ENCODE results near the gene EEF2K. TPM values are rescaled to one million over a fixed set of nuclear protein-coding genes. Genes with fewer than 3 reads are reported as not detected.

The EEF2K gene
- total and polyA plus RNA-seq, 12 donors: 4.9 to 28.3 (median 16.6) TPM

GRCh38 chr16:22322021-22322471, 116.0 kb downstream of the EEF2K start:
- 50 to 57% (median 53%) methylated on average over 6 to 11 of the region's 11 CpGs; no CpG with 5 or more reads in 1 of the 4 donors for WGBS, 4 donors
- DNase-seq: peak in 3 of 7 donors; percentile 38 to 59 (median 51)
- H3K27ac ChIP-seq: no peak overlapping the region
- no peak overlapping the region for H3K4me3 ChIP-seq
- TF ChIP-seq CTCF (IDR thresholded peaks at IDR 0.05): no peak
- intact Hi-C loops (cut with DNase I): loop anchor here in 1 of 2 donors (10.0 kb wide), 1 partner anchor 1167 kb away; the partner anchor contains the start of genes DNAH3 and LDAF1
- no peaks in the 10 kb centered on the region for H3K9me3 ChIP-seq (replicated peaks in 1 of 3)
- H3K4me1 ChIP-seq (replicated peaks in 1 of 2): peaks cover 9 to 17% of the 10 kb centered on the region in 2 donors
- H3K36me3 ChIP-seq (replicated peaks in 1 of 2): peaks cover 0 to 67% of the 10 kb centered on the region in 2 donors
- no peaks in the 10 kb centered on the region for H3K27me3 ChIP-seq

- TF ChIP-seq POLR2A (IDR thresholded peaks at IDR 0.05) (no peak), CTCF (IDR thresholded peaks at IDR 0.05) (no peak)
- no peak overlapping the region for H3K27ac ChIP-seq
- peaks cover 9 to 17% of the 10 kb centered on the region in 2 donors for H3K4me1 ChIP-seq (replicated peaks in 1 of 2)
- H3K4me3 ChIP-seq: no peak overlapping the region
- DNase-seq: no peak
- intact Hi-C loops (cut with DNase I): loop anchor here in 1 of 2 donors (10.0 kb wide), 1 partner anchor 1168 kb away; the partner anchor contains the start of genes DNAH3 and LDAF1
- no peaks in the 10 kb centered on the region for H3K27me3 ChIP-seq
- H3K9me3 ChIP-seq (replicated peaks in 1 of 3): no peaks in the 10 kb centered on the region
- 87 to 95% (median 89%) methylated on average over 13 to 17 of the region's 17 CpGs for WGBS, 4 donors
- H3K36me3 ChIP-seq (replicated peaks in 1 of 2): peaks cover 0 to 67% of the 10 kb centered on the region in 2 donors
Observed at GRCh38 chr16:22322741-22323140, 116.7 kb downstream of the EEF2K start.

- DNase-seq: peak in 1 of 7 donors; percentile 50
- intact Hi-C loops (cut with DNase I): loop anchor here in 1 of 2 donors (10.0 kb wide), 1 partner anchor 1169 kb away; the partner anchor contains the start of genes DNAH3 and LDAF1
- TF ChIP-seq CTCF (IDR thresholded peaks at IDR 0.05) (no peak), POLR2A (IDR thresholded peaks at IDR 0.05) (no peak)
Observed at GRCh38 chr16:22323173-22323958, 117.3 kb downstream of the EEF2K start.

DNA sequence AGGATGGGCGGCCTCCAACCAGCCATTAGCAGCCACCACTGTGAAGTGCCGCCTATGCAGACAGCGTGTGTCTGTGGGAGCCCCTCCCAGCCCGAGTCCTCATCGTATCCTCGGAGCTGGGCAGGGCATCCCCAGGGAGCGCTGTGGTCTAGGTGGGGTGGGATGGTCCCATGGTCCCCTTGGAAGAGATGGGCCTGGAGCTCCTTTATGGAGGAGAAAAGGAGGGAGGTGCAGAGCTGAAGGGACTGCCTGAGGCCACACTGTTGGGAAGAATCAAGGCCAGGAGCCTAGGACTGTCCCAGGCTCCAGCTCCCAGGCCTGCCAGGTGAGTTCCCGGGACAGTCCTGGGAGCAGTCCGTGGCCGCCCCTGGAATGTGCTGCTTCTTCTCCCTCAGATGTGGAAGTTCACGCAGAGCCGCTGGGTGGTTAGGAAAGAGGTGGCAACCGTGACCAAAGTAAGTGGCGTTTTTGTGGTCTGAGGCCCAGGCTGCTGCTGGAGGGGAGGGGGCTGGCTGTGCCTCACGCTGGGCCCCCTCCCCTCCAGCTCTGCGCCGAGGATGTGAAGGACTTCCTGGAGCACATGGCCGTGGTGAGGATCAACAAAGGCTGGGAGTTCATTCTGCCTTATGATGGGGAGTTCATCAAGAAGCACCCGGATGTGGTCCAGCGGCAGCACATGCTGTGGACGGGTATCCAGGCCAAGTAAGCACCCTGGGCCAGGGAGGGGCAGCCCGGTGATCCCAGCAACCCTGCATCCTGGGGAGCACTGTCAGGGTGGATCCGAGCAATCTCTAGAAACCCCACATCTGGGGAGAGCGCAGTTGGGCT, 118.1 kb downstream of the EEF2K start:
- WGBS, 4 donors: 89 to 94% (median 92%) methylated on average over 14 to 24 of the region's 24 CpGs
- Histone ChIP-seq H3K27ac (no peak overlapping the region), H3K9me3 (replicated peaks in 1 of 3) (no peaks in the 10 kb centered on the region), H3K27me3 (no peaks in the 10 kb centered on the region), H3K4me1 (replicated peaks in 1 of 2) (peaks cover 9 to 17% of the 10 kb centered on the region in 2 donors), H3K4me3 (no peak overlapping the region), H3K36me3 (replicated peaks in 1 of 2) (peaks cover 0 to 70% of the 10 kb centered on the region in 2 donors)
- TF ChIP-seq CTCF (IDR thresholded peaks at IDR 0.05): no peak
- DNase-seq: peak in 1 of 7 donors; percentile 48
- intact Hi-C loops (cut with DNase I): loop anchor here in 1 of 2 donors (10.0 kb wide), 1 partner anchor 1169 kb away; the partner anchor contains the start of genes DNAH3 and LDAF1

More at GRCh38 chr16:22323173-22323958, 117.3 kb downstream of the EEF2K start:
- Histone ChIP-seq H3K4me3 (no peak overlapping the region), H3K27ac (no peak overlapping the region), H3K9me3 (replicated peaks in 1 of 3) (no peaks in the 10 kb centered on the region), H3K4me1 (replicated peaks in 1 of 2) (peaks cover 9 to 17% of the 10 kb centered on the region in 2 donors), H3K27me3 (no peaks in the 10 kb centered on the region), H3K36me3 (replicated peaks in 1 of 2) (peaks cover 0 to 69% of the 10 kb centered on the region in 2 donors)
- 90 to 93% (median 91%) methylated on average over 5 to 12 of the region's 12 CpGs for WGBS, 4 donors

All from adrenal gland (tissue), 12 donors.